ENCODE data around the gene CBLB. TPM values are rescaled to one million over a fixed set of nuclear protein-coding genes. Genes with fewer than 3 reads are reported as not detected.

CBLB gene
- total and polyA plus RNA-seq, 2 of the 4 experiments (the other 2 are of a cell fraction), result 10.1 to 20.1 TPM

DNA sequence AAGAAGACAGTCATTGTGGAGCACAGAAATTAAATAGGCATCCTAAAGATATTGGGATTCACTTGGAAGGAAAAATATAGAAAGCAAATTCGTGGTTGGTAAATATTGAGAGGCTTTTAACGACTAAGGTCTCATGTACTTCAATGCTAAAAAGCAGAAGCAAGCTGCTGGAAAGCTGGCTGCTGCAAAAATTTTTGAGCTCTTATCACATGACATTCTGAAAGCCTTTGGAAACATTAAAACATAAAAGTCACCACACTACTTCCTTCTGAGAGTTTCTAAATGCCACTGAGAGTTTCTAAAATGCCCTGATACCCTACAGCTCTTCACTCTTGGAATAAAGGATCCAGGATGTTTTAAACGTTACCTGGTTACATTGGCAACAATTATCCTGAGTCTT is 39.0 kb upstream of the CBLB start:
- H2AFZ ChIP-seq (replicated peaks; ENCODE audit: low read length, poor library complexity), result no peak overlapping the region
- WGBS, 2 experiments (ENCODE audit: extremely low coverage in 2 of 2, insufficient read length in 1 of 2), result no CpG with 5 or more reads among the region's 3 CpGs

More for the DNA sequence above, 39.0 kb upstream of the CBLB start:
- Histone ChIP-seq H2BK20ac (ENCODE audit: low read depth, low read length) (no peak overlapping the region), H3K9me3 (ENCODE audit: control insufficient read depth, insufficient read depth, low read length) (no peaks in the 10 kb centered on the region), H2BK15ac (ENCODE audit: low read depth, low read length) (no peak overlapping the region), H3K14ac (replicated peaks; ENCODE audit: low read depth, low read length) (no peak overlapping the region), H3K4me1 (ENCODE audit: control insufficient read depth, insufficient read depth, low read length) (peaks cover 5% of the 10 kb centered on the region; the same call in 1 of the 2 replicates), H3K4ac (ENCODE audit: low read depth, low read length) (no peak overlapping the region), H4K20me1 (ENCODE audit: insufficient read depth, low read length) (no peaks in the 10 kb centered on the region), H3K4me3 (ENCODE audit: insufficient read depth, low read depth, low read length) (no peak overlapping the region), H4K5ac (ENCODE audit: low read depth, low read length) (no peak overlapping the region), H3K9ac (ENCODE audit: low read depth, low read length) (no peak overlapping the region), H3K27ac (ENCODE audit: insufficient read depth, low read length) (no peak overlapping the region), H2AK5ac (ENCODE audit: low read depth, low read length) (no peak overlapping the region), H3K18ac (ENCODE audit: low read depth, low read length) (no peak overlapping the region), H3K56ac (ENCODE audit: extremely low read depth, insufficient read depth, low read length) (no peak overlapping the region), H3K23ac (ENCODE audit: low read depth, low read length) (no peak overlapping the region), H3K4me2 (ENCODE audit: low read depth, low read length) (no peak overlapping the region), H3K27me3 (ENCODE audit: control insufficient read depth, insufficient read depth, low read length) (no peaks in the 10 kb centered on the region), H2AK9ac (replicated peaks; ENCODE audit: low read depth, low read length, poor library complexity) (no peak overlapping the region), H3K36me3 (ENCODE audit: control insufficient read depth, insufficient read depth, low read length) (no peaks in the 10 kb centered on the region), H4K8ac (ENCODE audit: low read depth in 2 of 2, low read length in 2 of 2) (0 out of 4 replicates have a peak overlapping the region, but pooled peaks of 1 of the 2 experiments have one; percentile 5), H2BK120ac (ENCODE audit: low read depth, low read length) (no peak overlapping the region), H3K79me1 (ENCODE audit: low read depth in 1 of 2, low read length in 2 of 2) (no peaks in the 10 kb centered on the region), H3K9me1 (ENCODE audit: insufficient read depth, low read length) (no peaks in the 10 kb centered on the region), H2BK5ac (ENCODE audit: low read depth, low read length, poor library complexity, severe bottlenecking) (no peak overlapping the region), H4K91ac (ENCODE audit: insufficient read depth, low read depth, low read length) (no peak overlapping the region)
- no TSS peak for BruUV-seq (replicated peaks)
- TF ChIP-seq RFX5 (IDR thresholded peaks at IDR 0.05; ENCODE audit: low read depth, low read length) (no peak), RAD21 (IDR thresholded peaks at IDR 0.05; ENCODE audit: low read length) (no peak), BHLHE40 (IDR thresholded peaks at IDR 0.05; ENCODE audit: low read depth, low read length) (no peak), CHD1 (IDR thresholded peaks at IDR 0.05; ENCODE audit: low read depth, low read length) (no peak), NFE2L2 (IDR thresholded peaks at IDR 0.05; ENCODE audit: low read depth, low read length) (no peak), POLR2A (IDR thresholded peaks at IDR 0.05; ENCODE audit: low read depth, low read length) (no peak), CEBPB (IDR thresholded peaks at IDR 0.05; ENCODE audit: low read depth, low read length) (no peak), MXI1 (IDR thresholded peaks at IDR 0.05; ENCODE audit: borderline replicate concordance, low read depth, low read length) (no peak), FOS (IDR thresholded peaks at IDR 0.05; ENCODE audit: low read depth, low read length) (no peak)
- TF ChIP-seq, protein P1, sequence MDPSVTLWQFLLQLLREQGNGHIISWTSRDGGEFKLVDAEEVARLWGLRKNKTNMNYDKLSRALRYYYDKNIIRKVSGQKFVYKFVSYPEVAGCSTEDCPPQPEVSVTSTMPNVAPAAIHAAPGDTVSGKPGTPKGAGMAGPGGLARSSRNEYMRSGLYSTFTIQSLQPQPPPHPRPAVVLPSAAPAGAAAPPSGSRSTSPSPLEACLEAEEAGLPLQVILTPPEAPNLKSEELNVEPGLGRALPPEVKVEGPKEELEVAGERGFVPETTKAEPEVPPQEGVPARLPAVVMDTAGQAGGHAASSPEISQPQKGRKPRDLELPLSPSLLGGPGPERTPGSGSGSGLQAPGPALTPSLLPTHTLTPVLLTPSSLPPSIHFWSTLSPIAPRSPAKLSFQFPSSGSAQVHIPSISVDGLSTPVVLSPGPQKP (IDR thresholded peaks at IDR 0.05; ENCODE audit: borderline replicate concordance, low read depth, low read length), result no peak
- TF ChIP-seq, protein P2, sequence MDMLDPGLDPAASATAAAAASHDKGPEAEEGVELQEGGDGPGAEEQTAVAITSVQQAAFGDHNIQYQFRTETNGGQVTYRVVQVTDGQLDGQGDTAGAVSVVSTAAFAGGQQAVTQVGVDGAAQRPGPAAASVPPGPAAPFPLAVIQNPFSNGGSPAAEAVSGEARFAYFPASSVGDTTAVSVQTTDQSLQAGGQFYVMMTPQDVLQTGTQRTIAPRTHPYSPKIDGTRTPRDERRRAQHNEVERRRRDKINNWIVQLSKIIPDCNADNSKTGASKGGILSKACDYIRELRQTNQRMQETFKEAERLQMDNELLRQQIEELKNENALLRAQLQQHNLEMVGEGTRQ (IDR thresholded peaks at IDR 0.05; ENCODE audit: low read depth, low read length), result no peak
- ChIA-PET CTCF (interaction anchor here (0.6 kb wide), 1 partner anchor 17 kb away, joined by 4 read pairs; no protein-coding TSS in a partner anchor), POLR2A (ENCODE audit: unreplicated experiment) (no interaction called here)
- no peak for DNase-seq
- in situ Hi-C loops (cut with MboI; ENCODE audit: low sequenced_read_pairs), result no loop called here
- ATAC-seq (ENCODE audit: low read depth), result no peak
- intact Hi-C loops (cut with micrococcal nuclease), result no loop called here
- dilution Hi-C loops (cut with HindIII; ENCODE audit: low sequenced_read_pairs, unreplicated experiment), result no loop called here
